Measurements from ENCODE around the gene PLA2G2E.
"Not testable (repeated sequence)": the region's sequence is repeated elsewhere in the genome, so short reads cannot be mapped to it uniquely, and the experiment has no call there.

The PLA2G2E gene

DNA sequence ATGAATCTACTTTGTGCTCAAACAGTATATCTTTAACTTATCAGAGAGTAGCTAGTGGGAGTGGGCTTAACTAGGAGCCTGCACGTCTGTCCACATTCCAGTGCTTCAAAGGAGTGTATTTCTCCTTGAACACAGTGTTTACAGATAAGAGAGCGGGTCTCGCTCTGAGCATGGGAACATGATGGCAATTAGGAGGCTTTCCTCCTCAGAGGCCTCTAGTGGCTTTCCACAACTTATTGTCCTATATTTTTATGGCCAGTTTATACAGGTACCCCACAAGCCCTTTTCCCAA, 3.7 kb upstream of the PLA2G2E start:
- DNase-seq = not testable (repeated sequence)

DNA sequence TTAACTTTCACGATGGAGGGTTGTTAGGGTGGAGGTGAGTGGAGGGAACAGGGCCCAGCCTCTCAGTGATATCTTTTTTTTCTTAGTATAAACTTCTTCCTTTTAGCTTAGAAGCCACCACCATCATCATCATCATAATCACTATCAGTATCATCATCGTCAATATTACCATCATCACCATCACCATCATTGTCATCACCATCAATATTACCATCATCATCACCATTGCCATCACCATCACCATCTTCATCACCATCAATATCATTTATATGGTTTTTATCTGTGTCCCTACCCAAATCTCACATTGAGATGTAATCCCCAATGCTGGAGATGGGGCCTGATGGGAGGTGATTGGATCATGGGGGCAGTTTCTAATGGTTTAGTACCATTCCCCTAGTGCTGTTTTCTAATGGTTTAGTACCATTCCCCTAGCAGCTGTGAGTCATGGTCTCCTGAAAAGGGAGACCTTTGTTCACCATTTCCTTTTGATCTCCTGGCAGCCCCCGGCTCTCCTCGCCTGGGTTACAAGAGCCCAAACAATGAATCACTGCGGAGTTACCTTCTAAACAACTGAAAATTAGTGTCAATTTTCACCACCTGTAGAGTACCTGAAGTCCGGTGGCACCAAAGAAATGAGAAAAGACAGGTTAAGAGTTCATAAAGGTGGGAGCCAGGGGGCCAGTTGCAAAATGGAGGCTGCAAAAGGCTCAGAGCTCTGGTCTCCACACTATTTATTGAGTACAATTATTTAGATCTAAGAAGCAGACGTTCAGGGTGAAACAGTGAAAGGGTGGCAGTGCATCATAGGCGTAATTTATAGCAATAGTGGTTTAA, 3.1 kb upstream of the PLA2G2E start:
- no peak for DNase-seq

DNA sequence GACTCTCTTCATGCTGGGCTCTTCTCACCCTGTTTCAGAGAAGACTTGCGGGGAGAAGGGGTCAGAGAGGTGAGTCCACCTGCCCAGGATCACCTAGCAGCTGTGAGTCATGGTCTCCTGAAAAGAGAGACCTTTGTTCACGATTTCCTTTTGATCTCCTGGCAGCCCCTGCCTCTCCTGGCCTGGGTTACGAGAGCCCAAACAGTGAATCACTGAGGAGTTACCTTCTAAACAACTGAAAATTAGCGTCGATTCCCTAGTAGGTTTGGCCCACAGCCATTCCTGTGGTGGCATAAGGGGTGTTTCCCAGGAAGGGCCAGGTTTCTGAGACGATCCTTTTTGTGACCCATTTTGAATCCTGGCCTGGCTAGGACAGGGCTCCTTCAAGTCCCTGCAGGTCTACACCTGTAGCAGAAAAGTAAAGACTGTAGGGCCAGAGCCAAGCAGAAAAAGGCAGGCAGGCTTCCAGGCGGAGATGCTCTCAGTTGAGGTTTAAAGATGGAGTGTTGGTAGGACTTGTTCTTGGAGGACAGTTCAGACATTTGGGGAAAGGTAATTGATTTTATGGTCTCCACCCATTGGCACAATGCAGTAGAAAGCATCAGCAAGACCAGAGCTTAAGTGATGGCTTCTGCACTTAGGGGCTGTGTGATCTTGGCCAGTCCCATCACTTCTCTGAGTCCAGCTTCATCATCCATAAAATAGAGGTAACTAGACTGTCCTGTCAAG, 2.1 kb upstream of the PLA2G2E start:
- DNase-seq = no peak

DNA sequence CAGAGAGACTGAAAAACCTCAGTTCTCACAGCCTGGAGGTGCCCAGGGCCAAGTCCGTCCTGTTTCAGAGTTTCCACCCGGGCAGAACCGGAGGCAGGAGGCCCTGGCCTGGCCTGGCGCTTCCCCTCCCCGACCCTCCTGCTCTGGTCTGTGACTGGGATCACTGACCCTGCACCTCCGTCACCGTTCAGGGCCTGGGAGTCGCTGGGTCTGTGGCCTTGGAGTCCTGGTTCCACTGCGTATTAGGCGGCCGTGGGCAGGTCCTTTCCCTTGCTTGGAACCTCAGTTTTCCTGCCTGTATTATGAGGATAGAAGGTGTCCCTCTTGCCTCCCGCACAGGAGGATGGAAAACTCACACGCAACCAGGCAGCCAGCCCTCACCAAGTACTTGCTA, 533 bp upstream of the PLA2G2E start:
- no peak for DNase-seq

DNA sequence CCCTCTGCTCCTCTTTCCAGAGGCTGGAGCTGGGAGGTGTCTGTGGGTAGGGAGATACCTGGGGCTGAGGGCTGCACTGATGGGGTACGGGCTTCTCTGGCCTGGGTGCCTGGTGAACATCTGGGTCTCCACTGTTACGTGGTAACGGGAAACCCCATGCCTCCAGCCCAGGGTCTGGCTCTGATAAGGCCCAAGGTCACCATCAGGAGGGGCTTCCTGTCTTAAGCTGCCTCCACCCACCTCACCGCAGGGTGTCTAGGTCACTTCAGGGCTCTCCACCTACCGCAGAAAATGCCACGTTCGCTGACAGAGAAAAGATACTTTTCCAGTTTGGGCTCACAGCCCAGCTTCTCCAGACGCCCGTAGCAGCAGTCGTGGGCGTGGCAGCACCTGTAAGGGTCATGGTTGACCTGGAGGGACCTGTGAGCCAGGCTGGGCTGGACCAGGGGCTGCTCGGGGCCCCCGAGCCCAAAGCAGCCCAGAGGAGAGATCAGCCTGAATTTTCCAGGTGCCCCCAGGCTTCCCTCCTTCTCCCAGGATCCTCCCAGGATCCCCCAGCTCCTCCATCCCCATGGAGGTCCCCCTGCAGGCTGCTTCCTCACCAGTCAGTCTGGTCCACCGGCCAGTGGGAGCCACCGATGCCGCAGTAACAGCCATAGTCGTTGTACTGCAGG, 1.3 kb downstream of the PLA2G2E start:
- DNase-seq = no peak

DNA sequence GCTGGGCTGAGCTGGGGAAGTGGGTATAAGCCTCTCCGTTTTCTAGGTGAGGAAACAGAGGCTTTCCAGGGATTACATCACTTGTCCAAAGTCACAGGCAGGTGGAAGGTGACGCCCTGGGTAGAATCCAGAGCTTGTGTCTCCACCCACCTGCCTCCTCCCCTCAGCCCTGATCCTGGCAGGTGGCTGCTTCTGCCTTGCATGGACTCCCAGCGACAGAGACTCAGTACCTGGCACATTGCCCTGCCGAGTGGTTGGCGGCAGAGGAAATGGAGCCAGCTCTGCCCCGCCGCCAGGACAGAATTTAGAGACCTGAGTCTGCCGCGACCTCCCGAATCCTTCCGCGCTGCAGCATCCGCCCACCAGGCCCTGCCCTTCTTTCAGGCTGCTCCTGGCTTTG, 2.1 kb downstream of the PLA2G2E start:
- DNase-seq = no peak

DNA sequence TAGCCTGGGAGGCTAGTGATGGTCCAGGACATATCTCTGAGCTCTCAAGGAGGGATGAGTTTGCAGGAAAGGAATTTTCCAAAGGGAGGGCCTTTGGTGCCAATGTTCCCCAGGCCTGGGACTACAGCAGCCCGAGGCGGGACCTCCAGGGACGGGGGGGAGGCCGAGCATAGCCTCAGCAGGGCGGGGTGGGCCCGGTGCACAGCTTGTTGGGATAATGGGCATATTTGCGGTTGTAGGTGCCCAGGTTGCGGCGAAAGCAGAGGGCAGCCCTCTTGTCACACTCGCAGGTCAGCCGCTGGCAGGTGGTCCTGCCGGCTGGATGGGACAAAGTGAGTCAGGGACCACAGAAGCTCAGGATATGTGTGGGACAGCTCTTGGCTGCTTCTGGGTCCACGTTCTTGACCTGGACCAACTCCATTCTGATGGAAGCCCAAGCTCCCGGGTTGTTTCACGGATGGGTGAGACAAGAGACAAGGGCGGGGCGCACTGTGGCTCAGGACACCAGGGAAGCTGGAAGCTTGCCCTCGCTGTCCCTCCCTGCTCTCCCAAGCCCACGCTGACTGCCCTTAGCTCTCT, 3.2 kb downstream of the PLA2G2E start:
- no peak for DNase-seq

DNA sequence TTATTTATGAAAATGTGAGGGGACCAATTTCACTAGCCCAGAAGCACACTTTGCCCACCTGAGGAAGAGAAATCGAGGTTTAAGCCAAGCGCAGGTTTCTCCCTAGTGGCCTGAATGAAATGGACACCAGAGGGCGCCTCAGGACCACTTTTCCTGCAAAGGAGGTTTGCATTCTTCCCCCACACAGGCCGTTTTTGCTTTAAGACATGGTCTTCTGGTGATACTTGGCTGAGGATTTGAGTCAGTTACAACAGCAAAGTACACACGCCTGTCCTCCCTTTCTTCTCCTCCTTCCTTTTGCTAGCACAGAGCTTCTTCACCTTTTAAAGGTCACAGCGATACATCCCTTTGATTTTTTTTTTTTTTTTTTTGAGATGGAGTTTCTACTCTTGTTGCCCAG, 5.4 kb downstream of the PLA2G2E start:
- DNase-seq = peak in 12 of 14 donors; percentile 6 to 65 (median 38)

DNA sequence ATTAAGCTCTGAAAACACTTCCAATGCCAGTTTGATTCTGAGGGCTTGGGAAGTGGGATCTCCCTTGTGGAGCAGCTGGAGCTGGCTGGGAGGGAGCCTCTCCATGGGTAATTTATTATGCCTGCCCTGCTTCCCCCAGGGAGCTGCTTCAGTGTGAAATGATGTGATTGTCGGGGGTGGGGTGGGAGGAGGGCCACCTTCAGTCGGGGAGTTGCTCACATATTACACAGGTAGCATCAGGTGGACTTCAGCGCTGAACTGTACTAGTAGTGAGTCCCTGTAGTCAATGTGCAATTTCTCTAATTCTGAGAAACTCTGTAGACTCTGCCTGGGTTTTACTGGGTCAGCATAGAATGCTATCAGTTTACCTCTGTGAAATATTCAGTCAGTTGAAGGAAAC, 12.8 kb downstream of the PLA2G2E start:
- no peak for DNase-seq

DNA sequence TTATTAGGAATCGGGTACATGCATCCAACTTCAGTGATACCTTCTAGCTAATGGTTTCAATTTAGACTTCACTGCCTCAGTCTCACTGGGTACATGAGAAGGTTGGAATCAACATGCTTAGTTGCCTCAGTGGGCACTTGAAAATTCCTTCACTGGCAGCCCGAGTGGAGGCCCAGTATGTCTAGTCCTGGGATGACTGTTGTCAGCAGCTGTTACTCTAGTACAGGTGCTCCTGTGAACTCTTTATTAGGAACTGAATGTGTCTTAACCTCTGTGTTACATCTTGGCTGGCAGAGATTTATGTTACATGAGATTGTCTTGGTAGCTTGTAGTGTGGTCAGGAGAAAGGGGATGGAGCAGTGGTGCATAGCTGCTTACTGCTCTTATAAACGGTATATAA, 13.4 kb downstream of the PLA2G2E start:
- DNase-seq = no peak

DNA sequence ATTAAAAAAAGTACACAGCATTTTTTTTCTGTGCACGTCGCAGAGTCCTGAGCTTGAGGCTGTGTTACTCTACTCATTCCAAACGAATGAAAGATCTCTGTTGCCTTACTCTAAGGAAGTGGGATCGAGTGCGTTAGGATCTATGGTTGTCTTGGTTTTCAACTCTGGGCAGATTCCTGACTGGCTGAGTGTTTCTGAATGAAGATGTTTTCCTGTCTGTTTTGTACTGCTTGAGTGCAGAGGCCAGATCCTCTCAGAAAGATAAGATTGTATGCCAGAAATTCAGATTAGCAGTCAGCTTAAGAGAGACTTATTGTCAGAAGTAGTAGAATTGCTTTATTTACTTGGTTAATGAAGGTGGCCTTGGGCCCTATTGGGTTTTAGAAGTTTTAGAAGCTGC, 14.0 kb downstream of the PLA2G2E start:
- DNase-seq = no peak

DNA sequence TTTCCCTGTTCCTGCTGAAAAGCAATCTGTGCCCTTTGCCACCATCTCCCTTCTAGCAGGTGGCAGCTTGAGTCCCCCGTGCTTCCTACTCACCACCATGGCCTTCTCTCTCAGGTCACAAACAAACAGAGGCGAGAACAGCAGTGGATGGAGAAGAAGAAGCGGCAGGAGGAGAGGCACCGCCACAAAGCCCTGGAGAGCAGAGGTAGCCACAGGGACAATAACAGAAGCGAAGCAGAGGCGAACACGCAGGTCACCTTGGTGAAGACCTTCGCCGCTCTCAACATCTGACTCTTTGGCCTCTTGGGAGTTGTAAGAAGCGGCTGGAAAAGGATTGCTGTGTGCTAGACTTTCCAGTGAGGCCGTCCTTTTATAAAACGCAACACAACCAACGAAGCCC, 16.0 kb downstream of the PLA2G2E start:
- DNase-seq = no peak

DNA sequence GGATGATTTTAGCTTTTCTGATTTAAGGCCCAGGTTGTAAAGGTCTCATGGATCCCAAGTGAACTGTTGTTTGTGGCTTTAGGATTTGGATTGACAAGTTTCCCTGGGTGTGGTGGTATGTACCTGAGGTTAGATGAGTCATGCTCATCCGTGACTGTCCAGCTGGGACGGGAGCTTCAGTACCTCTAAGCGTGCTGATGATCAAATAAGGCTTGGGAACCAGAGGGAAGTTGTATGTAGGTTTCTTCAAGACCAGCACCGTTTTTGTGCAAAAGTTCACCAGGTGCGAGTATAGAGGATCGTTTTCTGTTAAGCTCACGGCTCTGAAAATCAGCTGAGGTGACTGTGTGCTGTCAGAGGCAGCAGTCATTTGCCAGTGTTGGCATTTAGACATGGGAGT, 19.8 kb downstream of the PLA2G2E start:
- no peak for DNase-seq

DNA sequence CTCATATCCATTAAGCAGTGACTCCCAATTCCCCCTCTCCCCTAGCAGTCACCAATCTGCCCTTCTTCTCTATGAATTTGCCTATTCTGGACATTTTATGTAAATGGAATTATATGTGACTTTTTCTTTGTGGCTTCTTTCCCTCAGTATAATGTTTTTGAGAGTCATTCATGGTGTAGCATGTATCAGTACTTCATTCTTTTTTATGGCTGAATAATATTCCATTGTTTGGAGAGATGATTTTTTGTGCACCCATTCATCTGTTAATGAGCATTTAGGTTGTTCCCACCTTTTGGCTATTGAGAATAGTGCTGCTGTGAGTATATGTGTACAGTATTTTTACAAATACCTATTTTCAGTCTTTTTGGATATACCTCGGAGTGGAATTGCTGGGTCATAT, 21.8 kb downstream of the PLA2G2E start:
- DNase-seq = no peak

DNA sequence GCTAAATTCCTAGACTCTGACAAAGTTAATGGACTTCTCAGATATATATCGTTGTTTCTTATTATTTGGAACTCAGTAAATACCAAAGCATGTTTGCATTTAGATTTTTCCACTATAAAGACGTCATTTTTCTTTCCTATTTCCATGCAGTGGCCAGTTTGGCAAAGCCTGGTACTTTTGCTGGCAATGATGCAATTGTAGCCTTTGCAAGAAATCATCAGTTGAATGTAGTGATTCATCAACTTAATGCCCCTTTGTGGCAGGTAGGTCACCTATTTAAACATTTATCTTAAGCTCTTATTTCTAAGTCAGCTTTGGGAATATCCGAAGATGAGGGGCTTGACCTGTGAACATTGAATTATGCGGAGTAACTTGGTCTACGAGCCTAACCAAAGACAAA, 29.2 kb downstream of the PLA2G2E start:
- DNase-seq = no peak

DNA sequence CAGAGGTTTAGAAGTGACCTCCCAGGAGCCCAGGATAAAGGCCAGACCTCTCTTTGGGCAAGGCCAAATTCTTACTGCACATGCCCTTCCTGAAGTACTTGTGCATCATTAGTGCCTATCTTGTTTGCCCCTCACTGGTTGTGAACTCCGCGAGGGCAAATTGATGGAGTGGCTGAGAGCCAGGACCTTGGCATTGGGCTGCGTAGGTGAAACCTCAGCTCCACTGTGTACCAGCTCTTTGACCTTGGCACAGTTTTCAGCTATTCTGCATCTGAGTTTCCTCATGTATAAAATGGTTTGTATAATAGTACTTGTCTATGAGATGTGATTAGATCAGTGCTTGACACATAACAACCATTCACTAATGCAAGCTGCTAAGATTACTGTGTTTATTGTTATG, 29.7 kb downstream of the PLA2G2E start:
- no peak for DNase-seq

DNA sequence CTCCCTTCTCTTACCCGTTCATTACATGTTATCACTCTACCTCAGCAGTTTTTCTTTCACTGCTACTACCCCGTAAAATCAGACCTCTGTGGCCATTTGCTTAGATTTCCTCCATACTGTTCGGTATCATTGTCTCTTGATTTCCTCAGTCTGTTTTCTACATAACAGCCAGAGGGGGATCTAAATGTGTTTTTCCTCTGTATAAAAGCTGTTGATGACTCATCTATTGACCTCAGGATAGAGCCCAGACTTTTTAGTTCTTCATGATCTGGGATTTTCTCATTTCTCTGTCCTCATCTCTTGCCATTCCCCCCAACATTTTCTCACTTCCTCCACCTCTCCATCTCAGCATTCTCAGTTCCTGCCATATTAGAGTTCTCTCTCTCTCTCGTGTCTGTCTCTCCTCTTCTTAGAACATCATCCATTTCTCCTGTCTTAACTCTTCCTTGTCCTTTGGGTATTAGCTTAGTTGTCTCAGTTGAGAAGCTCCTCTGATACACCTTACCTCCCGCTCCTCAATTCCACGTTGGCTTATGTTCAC, 30.7 kb downstream of the PLA2G2E start:
- DNase-seq = no peak

DNA sequence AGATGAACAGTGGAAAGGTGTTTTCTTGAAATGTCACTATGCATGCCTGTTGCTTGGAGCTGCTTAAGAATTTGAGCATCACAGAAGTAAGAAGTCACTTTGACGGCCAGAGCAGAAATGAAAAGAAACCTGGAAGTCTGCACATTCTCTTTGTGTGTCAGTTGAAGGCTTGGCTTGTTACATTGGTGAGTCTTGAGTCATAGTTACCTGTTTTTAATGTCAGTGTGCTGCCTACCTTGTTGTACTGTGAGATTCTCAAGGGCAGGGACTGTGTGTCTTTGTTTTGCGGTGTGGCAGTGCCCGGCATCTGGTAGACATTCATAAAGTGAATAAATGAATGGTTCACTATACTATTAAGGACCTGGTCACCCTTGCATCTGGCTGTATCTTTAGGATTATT, 31.3 kb downstream of the PLA2G2E start:
- DNase-seq = no peak

DNA sequence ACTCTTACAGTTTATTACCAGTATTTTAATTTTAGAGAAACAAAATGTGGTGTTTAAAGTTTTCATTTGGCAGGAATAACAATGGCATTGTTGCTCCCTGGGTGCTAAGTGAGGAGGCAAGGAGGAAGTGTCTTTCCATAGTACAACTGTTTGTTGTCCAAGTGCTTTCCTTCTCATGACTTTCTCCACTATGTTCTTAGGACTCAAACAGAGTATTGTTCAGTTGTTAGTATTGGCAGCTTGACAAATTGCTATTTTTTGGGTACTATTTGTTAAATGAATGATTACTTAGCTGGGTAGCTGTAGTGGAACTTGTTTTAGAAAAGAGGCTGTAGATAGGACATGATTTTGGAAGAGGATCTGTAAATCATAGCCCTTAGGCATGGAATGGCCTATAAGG, 33.8 kb downstream of the PLA2G2E start:
- DNase-seq = no peak

DNA sequence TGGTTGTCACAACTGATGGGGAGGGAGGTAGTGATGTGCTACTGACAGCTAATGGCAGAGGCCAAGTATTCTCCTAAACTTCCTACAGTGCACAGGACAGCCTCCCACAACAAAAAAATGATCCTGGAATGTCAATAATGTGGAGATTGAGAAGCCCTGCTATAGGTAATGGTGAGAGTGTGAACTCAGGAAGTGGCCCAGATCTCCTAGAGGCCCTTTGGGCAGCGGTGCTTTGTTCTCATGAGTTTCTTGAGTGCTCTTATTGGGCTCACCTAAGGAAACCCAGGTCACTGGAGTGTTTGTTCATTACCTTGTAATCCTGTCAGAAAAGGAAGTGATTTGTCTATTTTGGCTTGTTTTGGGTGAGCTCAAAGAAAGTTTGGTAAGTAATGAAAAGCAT, 35.3 kb downstream of the PLA2G2E start:
- no peak for DNase-seq

DNA sequence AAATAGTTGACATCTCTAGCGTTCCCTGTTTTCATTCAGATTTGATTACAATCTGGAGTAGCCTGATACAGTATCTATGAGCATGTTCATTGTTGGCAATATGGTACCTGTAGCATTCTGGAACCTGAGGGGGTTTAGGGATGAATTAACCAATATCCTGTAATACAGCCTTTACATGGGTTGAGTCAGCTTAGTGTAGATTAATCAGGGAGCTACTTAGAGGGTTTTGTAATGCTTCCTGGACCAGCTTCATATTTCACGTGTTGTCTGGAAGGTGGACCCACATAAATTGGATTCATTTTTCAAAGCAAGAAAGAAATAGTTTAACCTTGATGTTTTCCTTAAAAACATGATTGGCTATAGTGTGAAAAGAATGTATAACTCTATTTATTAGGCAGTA, 37.6 kb downstream of the PLA2G2E start:
- DNase-seq = no peak

DNA sequence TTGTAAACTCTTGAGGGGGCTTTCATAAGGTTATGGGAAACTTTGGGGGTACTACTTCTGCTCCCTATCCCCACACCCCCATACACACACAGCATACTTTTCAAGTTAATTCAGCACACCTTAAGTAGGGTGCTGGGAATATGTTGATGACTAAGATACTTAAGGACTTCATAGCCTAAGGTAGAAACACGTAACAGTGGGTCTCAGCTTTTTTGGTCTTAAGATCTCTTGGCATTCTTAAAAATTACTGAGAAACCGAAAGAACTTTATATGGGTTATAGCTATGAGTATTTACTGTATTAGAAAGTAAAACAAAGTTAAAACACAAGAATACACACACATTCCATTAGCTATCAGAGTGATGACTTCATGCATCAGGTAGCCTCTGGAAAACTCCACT, 39.1 kb downstream of the PLA2G2E start:
- DNase-seq = no peak

Data from C1 segment of cervical spinal cord (tissue), 14 donors.